ENCODE measurements around the gene FAM81A. TPM values are rescaled to one million over a fixed set of nuclear protein-coding genes. Genes with fewer than 3 reads are reported as not detected.

The FAM81A gene
- total RNA-seq, 3 donors from 2014 or later (not counting 1 experiment from before 2014, with no cell fraction given) = 1.0 TPM; not detected in 2

DNA sequence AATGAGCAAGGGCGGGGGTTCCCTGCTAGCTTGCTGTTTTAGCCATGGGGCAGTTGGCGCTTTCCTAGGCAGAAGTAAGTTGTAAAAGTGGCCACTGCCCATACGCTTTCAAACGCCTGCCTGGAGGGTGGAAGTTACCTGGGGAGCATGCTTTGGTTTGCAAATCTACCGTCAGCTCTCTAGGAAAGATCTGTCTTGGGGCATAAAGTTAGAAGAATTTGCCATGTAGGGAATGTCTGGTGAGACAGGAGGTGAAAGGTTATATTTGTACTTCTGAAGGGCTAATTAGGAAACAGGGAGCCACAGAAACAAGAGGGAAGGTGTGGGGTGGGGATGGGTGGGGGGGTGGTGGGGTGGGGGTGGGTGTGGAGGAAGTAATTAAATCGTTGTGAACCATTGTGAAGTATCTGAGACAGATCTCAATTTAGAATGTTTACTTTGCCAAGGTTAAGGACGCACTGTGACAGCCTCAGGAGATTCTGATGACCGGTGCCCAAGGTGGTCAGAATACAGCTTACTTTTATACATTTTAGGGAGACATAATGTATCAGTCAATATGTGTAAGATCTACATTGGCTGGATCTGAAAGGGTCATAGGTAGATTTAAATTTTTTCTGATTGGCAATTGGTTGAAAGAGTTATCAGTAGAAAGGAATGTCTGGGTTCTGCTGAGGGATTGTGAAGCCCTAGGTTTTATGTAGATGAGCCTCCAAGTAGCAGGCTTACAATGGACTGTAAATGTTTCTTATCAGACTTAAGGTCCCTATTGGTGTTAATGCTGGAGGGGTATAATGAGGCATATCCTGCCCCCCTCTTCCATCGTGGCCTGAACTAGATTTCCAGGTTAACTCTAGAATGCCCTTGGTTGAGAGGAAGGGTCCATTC lies 111.6 kb downstream of the FAM81A start:
- no peak for DNase-seq
- Histone ChIP-seq H3K27me3 (ENCODE audit: control insufficient read depth, insufficient read depth, low read length) (no peaks in the 10 kb centered on the region), H3K9me3 (ENCODE audit: control insufficient read depth, insufficient read depth, low read length) (no peaks in the 10 kb centered on the region), H3K4me1 (ENCODE audit: control insufficient read depth, insufficient read depth, low read length) (no peaks in the 10 kb centered on the region), H3K27ac (ENCODE audit: low read length) (no peak overlapping the region), H3K4me3 (ENCODE audit: low read length) (no peak overlapping the region), H3K36me3 (ENCODE audit: control insufficient read depth, insufficient read depth, low read length) (no peaks in the 10 kb centered on the region)
- Mint-ChIP-seq H3K4me3 (no peak overlapping the region), H3K36me3 (no peaks in the 10 kb centered on the region), H3K9me3 (no peaks in the 10 kb centered on the region), H3K27ac (no peak overlapping the region), H3K27me3 (ENCODE audit: low read depth in 2 of 2) (peaks cover 8% of the 10 kb centered on the region in 2 donors), H3K4me1 (no peaks in the 10 kb centered on the region)
- no peak for ATAC-seq
- intact Hi-C loops (cut with micrococcal nuclease) = no loop called here
- 80% methylated on average over 9 of the region's 9 CpGs for WGBS (ENCODE audit: insufficient coverage)
- TF ChIP-seq, protein P1, sequence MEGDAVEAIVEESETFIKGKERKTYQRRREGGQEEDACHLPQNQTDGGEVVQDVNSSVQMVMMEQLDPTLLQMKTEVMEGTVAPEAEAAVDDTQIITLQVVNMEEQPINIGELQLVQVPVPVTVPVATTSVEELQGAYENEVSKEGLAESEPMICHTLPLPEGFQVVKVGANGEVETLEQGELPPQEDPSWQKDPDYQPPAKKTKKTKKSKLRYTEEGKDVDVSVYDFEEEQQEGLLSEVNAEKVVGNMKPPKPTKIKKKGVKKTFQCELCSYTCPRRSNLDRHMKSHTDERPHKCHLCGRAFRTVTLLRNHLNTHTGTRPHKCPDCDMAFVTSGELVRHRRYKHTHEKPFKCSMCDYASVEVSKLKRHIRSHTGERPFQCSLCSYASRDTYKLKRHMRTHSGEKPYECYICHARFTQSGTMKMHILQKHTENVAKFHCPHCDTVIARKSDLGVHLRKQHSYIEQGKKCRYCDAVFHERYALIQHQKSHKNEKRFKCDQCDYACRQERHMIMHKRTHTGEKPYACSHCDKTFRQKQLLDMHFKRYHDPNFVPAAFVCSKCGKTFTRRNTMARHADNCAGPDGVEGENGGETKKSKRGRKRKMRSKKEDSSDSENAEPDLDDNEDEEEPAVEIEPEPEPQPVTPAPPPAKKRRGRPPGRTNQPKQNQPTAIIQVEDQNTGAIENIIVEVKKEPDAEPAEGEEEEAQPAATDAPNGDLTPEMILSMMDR (IDR thresholded peaks at IDR 0.05) = no peak

DNA sequence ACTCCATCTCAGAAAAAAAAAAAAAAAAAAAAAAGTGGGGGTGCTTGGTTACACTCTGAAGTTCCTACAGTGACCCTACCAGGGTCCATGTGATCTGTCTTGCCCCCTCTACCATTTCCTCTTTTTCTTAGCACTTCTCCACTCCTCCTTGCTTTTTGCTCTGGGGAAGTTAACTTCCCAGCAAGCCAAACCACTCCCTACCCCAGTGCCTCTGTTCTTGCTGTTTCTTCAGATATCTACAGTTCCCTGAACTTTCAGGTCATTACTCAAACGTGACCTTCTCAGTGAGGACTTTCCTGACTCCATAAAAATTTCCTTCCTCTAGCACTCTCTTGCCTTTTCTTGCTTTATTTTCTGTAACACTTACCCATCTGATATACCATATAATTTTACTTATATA lies 112.5 kb downstream of the FAM81A start:
- Mint-ChIP-seq H3K4me1 (no peaks in the 10 kb centered on the region), H3K27ac (no peak overlapping the region), H3K9me3 (no peaks in the 10 kb centered on the region), H3K36me3 (no peaks in the 10 kb centered on the region), H3K4me3 (no peak overlapping the region), H3K27me3 (ENCODE audit: low read depth in 2 of 2) (peaks cover 8 to 10% of the 10 kb centered on the region in 2 donors)
- ATAC-seq (no peak), DNase-seq (no peak)
- Histone ChIP-seq H3K27me3 (ENCODE audit: control insufficient read depth, insufficient read depth, low read length) (no peaks in the 10 kb centered on the region), H3K36me3 (ENCODE audit: control insufficient read depth, insufficient read depth, low read length) (no peaks in the 10 kb centered on the region), H3K27ac (ENCODE audit: low read length) (no peak overlapping the region), H3K4me3 (ENCODE audit: low read length) (no peak overlapping the region), H3K4me1 (ENCODE audit: control insufficient read depth, insufficient read depth, low read length) (no peaks in the 10 kb centered on the region), H3K9me3 (ENCODE audit: control insufficient read depth, insufficient read depth, low read length) (no peaks in the 10 kb centered on the region)
- WGBS (ENCODE audit: insufficient coverage) = 32% methylated on average over 1 of the region's 1 CpG
- intact Hi-C loops (cut with micrococcal nuclease) = no loop called here
- TF ChIP-seq, protein P1 (IDR thresholded peaks at IDR 0.05) = no peak

DNA sequence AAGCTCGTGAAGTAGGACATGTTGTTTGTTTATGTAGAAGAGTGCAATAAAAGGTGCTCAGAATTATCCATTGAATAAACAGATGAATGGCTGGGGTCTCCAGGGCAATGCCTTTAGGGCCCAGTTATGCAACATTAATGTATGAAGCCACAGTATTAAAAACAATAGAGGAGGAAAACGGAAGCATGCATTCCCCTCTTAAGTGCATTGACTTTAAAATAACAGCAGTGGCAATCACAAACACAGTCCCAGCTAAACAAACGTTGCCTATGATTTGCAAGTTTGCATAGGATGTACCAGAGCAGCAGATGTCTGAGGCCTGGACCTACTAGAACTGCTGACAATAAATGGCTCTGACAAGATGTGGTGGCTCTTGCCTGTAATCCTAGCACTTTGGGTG lies 113.0 kb downstream of the FAM81A start:
- H3K9me3 ChIP-seq (ENCODE audit: control insufficient read depth, insufficient read depth, low read length) = no peaks in the 10 kb centered on the region
- peaks cover 9 to 12% of the 10 kb centered on the region in 2 donors for H3K27me3 Mint-ChIP-seq (ENCODE audit: low read depth in 2 of 2)
- no peak overlapping the region for H3K27ac ChIP-seq (ENCODE audit: low read length)
- ATAC-seq (no peak), DNase-seq (no peak)
- no peaks in the 10 kb centered on the region for H3K9me3 Mint-ChIP-seq
- intact Hi-C loops (cut with micrococcal nuclease) = no loop called here
- no peak overlapping the region for H3K4me3 ChIP-seq (ENCODE audit: low read length)
- H3K27ac Mint-ChIP-seq = no peak overlapping the region
- H3K36me3 Mint-ChIP-seq = no peaks in the 10 kb centered on the region
- no peaks in the 10 kb centered on the region for H3K36me3 ChIP-seq (ENCODE audit: control insufficient read depth, insufficient read depth, low read length)
- TF ChIP-seq, protein P1 (IDR thresholded peaks at IDR 0.05) = no peak
- no peaks in the 10 kb centered on the region for H3K4me1 ChIP-seq (ENCODE audit: control insufficient read depth, insufficient read depth, low read length)
- H3K27me3 ChIP-seq (ENCODE audit: control insufficient read depth, insufficient read depth, low read length) = no peaks in the 10 kb centered on the region
- no peaks in the 10 kb centered on the region for H3K4me1 Mint-ChIP-seq
- 83% methylated on average over 2 of the region's 3 CpGs for WGBS (ENCODE audit: insufficient coverage)
- H3K4me3 Mint-ChIP-seq = no peak overlapping the region
